Endothelial cell (in vitro differentiated cells): ENCODE data around the gene GAK. TPM values are rescaled to one million over a fixed set of nuclear protein-coding genes. Genes with fewer than 3 reads are reported as not detected.

Experiments used
- DNase-seq: peaks from one replicate; pipeline ENCODE4 v3.0.0; 2021; ENCODE audit warnings: low spot score
- H3K27ac Mint-ChIP-seq: one replicate; pipeline ENCODE4 v1.8.0; 2021; ENCODE audit warnings: mixed read lengths, inconsistent platforms; ENCODE audit not compliant: unreplicated experiment
- H3K27me3 Mint-ChIP-seq: one replicate; pipeline ENCODE4 v1.8.0; 2021; ENCODE audit warnings: mild to moderate bottlenecking, moderate library complexity, mixed read lengths, inconsistent platforms; ENCODE audit not compliant: unreplicated experiment
- H3K36me3 Mint-ChIP-seq: one replicate; pipeline ENCODE4 v1.8.0; 2021; ENCODE audit warnings: mild to moderate bottlenecking, low read depth, mixed read lengths, inconsistent platforms; ENCODE audit not compliant: unreplicated experiment
- H3K4me1 Mint-ChIP-seq: one replicate; pipeline ENCODE4 v1.8.0; 2021; ENCODE audit warnings: mild to moderate bottlenecking, mixed read lengths, inconsistent platforms; ENCODE audit not compliant: unreplicated experiment
- H3K4me3 Mint-ChIP-seq: one replicate; pipeline ENCODE4 v1.8.0; 2021; ENCODE audit warnings: mild to moderate bottlenecking, mixed read lengths, inconsistent platforms; ENCODE audit not compliant: unreplicated experiment
- H3K9me3 Mint-ChIP-seq: one replicate; pipeline ENCODE4 v1.8.0; 2021; ENCODE audit warnings: mixed read lengths, inconsistent platforms; ENCODE audit not compliant: unreplicated experiment
- CTCF ChIP-seq: fragments of 200-600 bp; sonication (generic); IDR thresholded peaks from one replicate; pipeline ENCODE4 v1.5.0; 2021; ENCODE audit warnings: antibody characterized with exemption; ENCODE audit not compliant: unreplicated experiment
- total RNA-seq: library from RNA; stranded (reverse); fragmentation: NEBNext Ultra II Directional; extraction: Animal tissue kit (Norgen Biotek cat#: 25700); gene quantifications from one replicate; pipeline ENCODE4 v1.2.1, GENCODE V29; 2021; ENCODE audit not compliant: unreplicated experiment

The GAK gene
- total RNA-seq, 1 donor from 2014 or later, result 112 TPM

- Mint-ChIP-seq H3K9me3 (no peaks in the 10 kb centered on the region), H3K4me3 (no peak overlapping the region), H3K4me1 (no peaks in the 10 kb centered on the region), H3K27ac (no peak overlapping the region), H3K36me3 (peaks cover 32% of the 10 kb centered on the region), H3K27me3 (peaks cover 16% of the 10 kb centered on the region)
- no peak for TF ChIP-seq CTCF
- no peak for DNase-seq
These were observed 23.2 kb upstream of the GAK start for GRCh38 chr4:955161-955921.

- H3K36me3 Mint-ChIP-seq, result peaks cover 32% of the 10 kb centered on the region
- no peak overlapping the region for H3K27ac Mint-ChIP-seq
- peak overlapping the region; percentile 84 for H3K4me3 Mint-ChIP-seq
- no peak for TF ChIP-seq CTCF
- H3K9me3 Mint-ChIP-seq, result no peaks in the 10 kb centered on the region
- DNase-seq, result no peak
- H3K4me1 Mint-ChIP-seq, result no peaks in the 10 kb centered on the region
- H3K27me3 Mint-ChIP-seq, result peaks cover 16% of the 10 kb centered on the region
These were observed 22.3 kb upstream of the GAK start for GRCh38 chr4:954211-955020.

- no peak for TF ChIP-seq CTCF
These were observed 21.4 kb upstream of the GAK start for GRCh38 chr4:953574-953915.

GRCh38 chr4:952881-953573, 20.9 kb upstream of the GAK start:
- Mint-ChIP-seq H3K27me3 (peaks cover 16% of the 10 kb centered on the region), H3K9me3 (no peaks in the 10 kb centered on the region), H3K27ac (no peak overlapping the region), H3K4me1 (no peaks in the 10 kb centered on the region), H3K4me3 (no peak overlapping the region), H3K36me3 (peaks cover 27% of the 10 kb centered on the region)
- no peak for DNase-seq
- no peak for TF ChIP-seq CTCF

More at GRCh38 chr4:953574-953915, 21.4 kb upstream of the GAK start:
- H3K27me3 Mint-ChIP-seq, result peaks cover 14% of the 10 kb centered on the region
- H3K27ac Mint-ChIP-seq, result no peak overlapping the region
- no peaks in the 10 kb centered on the region for H3K9me3 Mint-ChIP-seq
- DNase-seq, result no peak
- no peak overlapping the region for H3K4me3 Mint-ChIP-seq
- H3K4me1 Mint-ChIP-seq, result no peaks in the 10 kb centered on the region
- H3K36me3 Mint-ChIP-seq, result peaks cover 28% of the 10 kb centered on the region
